PC-9 (cell line): ENCODE results near the gene HEATR5B.

Source experiments
- EZH2 ChIP-seq: fragments of 200-600 bp; sonication (generic); IDR thresholded peaks from 2 replicates; pipeline ENCODE4 v1.8.0; 2017; ENCODE audit warnings: antibody characterized with exemption, low read depth
- TF ChIP-seq, protein P1 (sequence below): fragments of 200-600 bp; sonication (generic); conservative IDR thresholded peaks from 2 replicates; pipeline ENCODE4 v1.6.1; 2017; ENCODE audit warnings: mixed run types, antibody characterized with exemption, mild to moderate bottlenecking, moderate library complexity

- TF ChIP-seq, protein P1, sequence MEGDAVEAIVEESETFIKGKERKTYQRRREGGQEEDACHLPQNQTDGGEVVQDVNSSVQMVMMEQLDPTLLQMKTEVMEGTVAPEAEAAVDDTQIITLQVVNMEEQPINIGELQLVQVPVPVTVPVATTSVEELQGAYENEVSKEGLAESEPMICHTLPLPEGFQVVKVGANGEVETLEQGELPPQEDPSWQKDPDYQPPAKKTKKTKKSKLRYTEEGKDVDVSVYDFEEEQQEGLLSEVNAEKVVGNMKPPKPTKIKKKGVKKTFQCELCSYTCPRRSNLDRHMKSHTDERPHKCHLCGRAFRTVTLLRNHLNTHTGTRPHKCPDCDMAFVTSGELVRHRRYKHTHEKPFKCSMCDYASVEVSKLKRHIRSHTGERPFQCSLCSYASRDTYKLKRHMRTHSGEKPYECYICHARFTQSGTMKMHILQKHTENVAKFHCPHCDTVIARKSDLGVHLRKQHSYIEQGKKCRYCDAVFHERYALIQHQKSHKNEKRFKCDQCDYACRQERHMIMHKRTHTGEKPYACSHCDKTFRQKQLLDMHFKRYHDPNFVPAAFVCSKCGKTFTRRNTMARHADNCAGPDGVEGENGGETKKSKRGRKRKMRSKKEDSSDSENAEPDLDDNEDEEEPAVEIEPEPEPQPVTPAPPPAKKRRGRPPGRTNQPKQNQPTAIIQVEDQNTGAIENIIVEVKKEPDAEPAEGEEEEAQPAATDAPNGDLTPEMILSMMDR: no peak
- TF ChIP-seq EZH2: no peak
These were observed 116.8 kb downstream of the HEATR5B start for GRCh38 chr2:36967236-36967876.
